Head of caudate nucleus (tissue), 42 donors: ENCODE data around the gene MTMR8.

Source experiments
- DNase-seq, 42 donors: peaks; one replicate each; pipeline versions ENCODE4 v3.0.0 to v3.0.0-alpha.2; 2020 to 2021; ENCODE audit warnings: mixed read lengths in 7 of 42
- intact Hi-C: fragments of 100-400 bp; cut with DNase I; formaldehyde crosslinking; loops from one replicate; pipeline ENCODE4 v1.15.0; 2022

MTMR8 gene

DNA sequence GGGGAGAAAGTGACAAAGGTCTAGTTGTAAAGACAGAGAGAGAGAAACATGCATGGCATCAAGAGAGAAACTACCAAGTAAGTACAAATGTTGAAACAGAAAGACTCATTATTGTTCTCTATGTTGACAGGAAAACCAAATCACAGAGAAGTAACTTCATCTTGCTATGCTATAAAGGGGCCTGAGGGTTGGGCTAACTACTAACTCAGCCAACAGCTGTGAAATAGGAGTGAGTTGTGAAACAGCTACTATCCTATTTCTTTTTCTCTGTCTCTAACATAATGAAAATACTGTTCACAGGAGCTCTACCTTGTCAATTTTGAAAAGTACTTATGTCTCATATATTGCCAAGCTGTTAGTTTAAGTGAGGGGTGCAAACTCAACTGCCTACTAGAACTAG lies 65.0 kb downstream of the MTMR8 start:
- no peak for DNase-seq
- intact Hi-C loops, result no loop called here

DNA sequence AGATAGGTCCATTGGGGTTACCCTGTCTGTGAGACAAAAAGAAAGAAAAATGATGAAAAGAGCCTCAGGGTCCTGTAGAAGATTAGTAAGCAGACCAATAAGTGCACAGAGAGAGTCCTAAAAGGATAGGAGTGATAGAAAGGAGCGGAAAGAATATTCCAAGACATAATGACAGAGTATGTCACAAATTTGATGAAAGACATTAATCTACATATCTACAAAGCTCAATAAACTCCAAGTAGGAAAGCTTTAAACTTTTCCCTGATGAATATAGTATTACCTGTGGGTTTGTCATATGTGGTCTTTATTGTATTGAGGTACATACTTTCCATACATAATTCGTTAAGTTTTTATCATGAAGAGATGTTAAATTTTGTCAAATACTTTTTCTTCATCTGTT lies 73.7 kb downstream of the MTMR8 start:
- intact Hi-C loops, result no loop called here
- no peak for DNase-seq

DNA sequence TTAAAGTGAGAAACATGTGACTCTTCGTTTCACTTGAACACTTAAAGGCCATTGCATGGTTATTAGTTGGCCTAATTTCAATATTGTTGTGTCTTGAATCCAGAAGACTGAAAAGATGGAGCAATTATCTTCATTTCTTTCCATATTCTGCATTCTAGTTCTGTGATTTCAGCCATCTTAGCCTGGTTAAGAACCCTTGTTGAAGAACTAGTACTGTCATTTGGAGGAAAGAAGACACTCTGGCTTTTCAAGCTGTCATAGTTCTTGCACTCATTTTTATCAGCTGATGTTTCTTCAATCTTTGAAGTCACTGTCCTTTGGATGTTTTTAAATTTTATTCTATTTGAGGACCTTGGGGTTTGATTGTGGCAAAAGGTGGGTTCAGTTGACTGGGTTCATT lies 81.6 kb downstream of the MTMR8 start:
- DNase-seq, result no peak
- intact Hi-C loops, result no loop called here

DNA sequence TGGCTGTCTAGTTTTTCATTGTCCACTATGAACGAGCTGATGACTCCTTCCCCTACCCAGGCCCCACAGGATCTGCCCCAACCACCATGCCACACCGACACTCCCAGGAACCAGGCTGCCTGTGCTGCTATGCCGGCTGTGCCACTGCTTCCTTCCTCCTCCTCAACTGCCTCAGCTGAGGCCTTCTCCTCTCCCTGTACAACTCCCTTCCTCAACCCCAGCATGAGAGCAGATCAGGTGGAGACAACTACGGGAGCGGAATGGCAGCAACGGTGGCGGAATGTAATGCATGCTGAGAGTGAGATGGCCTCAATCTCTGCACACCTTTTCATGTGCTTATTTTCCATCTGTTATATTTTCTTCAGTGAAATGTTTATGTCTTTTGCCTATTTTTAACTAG lies 88.5 kb downstream of the MTMR8 start:
- intact Hi-C loops, result no loop called here
- no peak for DNase-seq

DNA sequence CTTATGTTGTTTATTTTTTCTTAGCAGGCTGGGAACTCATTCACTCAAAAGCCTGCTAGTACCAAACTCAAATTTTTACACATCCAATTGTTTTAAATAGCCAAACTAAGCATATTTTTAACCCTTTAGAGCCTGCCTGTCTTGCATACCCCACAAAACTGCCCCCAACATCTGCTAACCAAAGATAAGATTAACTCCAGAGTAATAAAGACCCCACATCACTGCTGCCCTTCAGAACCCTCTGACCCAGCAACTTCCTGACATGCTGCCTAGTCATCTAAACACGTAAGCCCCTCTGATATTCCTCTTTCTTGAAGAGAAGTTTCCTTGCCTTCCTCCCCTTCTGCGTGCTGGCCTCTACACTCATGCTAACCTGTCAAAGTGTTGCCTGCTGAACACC lies 104.1 kb downstream of the MTMR8 start:
- DNase-seq, result no peak
- intact Hi-C loops, result no loop called here

DNA sequence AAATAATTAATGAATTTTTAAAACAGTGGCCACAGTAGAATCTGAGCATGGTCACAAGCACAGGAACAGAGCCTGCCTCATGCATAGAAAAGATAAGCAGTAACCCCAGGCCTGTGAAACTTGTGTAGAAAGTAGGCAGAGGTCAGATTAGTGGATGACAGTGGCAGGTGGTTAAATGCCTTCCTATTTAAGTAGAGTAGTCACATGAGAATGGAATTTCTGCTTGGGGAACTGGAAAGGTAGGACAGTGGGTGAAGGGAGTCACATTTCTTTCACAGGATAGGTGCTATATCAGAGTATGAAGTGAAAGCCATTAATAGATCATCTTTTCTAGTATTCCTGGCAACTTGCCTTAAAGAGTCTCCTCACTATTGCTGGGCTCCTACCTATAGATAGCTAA lies 130.0 kb downstream of the MTMR8 start:
- intact Hi-C loops, result no loop called here
- DNase-seq, result no peak

DNA sequence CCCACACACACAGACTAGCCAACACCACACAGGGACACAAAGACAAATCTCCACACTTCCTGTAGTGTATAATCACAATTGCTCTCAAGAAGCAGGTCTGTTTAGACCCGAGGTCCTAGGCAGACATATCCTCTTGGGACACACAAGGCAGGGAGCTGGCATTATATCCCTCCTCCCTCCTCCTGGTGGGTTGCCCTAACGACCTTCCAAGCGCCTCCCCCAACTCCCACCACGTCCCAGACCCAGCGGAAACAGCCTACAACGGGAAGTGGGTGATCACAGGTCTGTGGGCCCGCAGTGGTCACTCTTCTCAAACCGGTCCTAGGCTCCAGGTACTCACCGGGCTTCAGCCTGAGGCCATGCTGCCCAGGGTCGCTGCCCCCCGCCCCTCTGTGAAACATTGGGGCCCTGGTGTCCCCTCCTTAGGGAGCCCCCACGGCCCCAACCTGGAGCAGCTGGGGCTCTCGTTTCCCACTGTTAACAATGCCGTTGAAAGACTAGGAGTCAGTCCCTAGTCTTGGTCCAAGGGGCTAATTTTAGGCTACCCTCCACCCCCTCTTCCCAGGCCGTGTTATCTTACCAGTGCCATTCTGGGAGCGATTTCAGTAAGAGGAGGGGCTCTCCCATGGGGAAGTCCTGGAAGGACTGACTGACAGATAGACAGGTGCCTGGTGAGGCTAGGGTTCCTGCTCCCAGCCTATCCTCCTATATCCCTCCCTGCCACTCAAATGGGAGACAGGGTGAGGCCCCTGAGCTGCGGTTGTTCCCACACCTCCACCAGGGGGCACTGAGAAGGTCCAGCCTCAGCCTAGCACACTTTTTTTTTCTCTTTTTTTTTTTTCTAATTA lies 164.9 kb downstream of the MTMR8 start, which contains the start of gene ASB12:
Gene ASB12, minus strand, starts transcription at position 485 of the 848 bp plus-strand sequence. CDS start 4,957 bp downstream, outside the sequence.
- no peak for DNase-seq
- intact Hi-C loops, result no loop called here

DNA sequence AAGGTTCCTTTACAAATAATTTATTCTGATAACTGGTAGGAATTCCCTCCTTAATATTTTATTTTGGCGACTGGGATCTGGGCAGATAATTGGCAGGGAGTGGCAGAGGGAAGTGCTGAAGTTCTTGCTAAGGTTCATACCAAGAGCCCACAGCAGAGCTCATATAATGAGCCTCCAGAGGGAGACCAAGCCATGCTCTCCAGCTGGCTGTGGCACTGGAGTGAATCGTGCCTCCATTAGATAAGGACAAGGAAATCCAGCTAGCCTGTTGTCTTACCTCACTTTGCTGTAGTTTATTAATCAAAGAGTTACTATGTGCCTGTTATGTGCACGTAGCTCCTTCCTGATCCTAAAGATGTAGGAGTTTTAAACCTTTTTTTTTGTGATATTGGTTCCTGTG lies 166.1 kb downstream of the MTMR8 start:
- no peak for DNase-seq

More for the DNA sequence above, 166.1 kb downstream of the MTMR8 start:
- intact Hi-C loops, result no loop called here
